8988T (cell line): ENCODE results near the gene COPS2.

Experiments
- DNase-seq: peaks from one replicate; pipeline ENCODE4 v3.0.0; 2011

Gene COPS2

DNA sequence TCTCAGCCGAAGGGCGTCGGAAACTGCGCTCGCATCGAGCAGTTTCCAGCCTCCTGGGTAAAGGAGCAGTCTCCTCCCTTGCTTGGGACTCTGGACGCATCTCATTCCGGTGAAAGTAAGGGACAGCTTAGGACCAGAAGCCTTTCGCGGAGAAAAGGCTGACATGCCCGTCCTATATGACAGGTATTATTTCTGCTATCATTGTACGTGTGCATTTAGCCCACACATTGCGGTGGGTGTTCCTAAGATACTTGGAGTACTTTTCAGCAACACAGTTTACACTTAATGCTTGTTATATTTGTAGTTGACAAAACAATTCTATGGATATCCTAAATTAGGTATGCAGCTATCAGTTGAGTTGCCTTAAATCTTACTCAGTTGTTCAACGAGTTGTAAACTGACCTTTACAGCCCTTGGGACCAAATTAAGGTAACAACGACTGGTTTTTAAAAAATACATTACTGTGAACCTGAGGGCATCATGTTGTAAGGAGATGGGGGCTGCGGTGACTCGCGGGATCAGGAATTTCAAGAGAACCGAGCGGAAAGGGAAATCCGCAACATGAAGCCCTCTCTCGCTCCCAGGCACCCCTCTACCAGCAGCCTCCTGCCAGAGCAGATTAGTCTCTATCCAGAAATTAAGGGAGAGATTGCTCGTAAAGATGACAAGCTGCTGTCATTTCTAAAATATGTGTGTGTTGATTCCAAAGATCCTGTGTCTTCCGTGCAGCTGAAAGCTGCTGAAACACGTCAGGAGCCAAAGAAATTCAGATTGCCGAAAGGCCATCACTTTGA lies 632 bp upstream of the COPS2 start:
- no peak for DNase-seq

DNA sequence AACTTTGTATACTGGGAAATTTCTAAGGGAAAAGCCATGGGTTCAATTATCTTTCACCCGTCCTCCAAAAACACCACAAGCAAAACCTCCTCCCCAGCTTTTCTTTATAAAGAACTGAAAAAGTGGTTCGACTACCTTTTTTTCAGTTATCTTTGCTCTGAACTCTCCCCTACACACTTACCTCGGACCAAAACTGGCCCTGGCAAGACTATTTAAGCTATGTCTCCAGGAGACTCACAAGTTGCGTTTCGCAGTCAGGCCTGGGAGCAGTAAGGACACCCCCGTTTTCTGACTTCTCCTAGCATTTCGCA lies 645 bp downstream of the COPS2 start:
- DNase-seq, result no peak

DNA sequence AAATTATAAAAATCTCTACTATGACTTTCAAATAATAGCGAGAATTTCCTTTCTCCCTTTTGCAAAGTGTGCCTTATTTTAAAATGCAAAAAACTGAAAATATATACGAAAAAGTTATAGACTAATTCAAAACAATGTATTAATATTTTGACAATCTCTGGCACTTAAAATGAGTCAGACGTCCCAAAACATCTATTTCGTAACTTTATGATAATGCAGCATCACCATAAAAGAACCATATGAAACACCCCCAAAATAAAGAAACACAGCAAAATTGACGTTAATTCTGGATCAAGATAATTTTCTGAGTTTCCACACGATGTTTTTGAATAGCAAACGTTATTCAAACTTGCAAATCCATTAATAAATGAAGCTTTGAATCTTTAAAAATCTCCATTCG lies 1.0 kb downstream of the COPS2 start:
- DNase-seq, result no peak

DNA sequence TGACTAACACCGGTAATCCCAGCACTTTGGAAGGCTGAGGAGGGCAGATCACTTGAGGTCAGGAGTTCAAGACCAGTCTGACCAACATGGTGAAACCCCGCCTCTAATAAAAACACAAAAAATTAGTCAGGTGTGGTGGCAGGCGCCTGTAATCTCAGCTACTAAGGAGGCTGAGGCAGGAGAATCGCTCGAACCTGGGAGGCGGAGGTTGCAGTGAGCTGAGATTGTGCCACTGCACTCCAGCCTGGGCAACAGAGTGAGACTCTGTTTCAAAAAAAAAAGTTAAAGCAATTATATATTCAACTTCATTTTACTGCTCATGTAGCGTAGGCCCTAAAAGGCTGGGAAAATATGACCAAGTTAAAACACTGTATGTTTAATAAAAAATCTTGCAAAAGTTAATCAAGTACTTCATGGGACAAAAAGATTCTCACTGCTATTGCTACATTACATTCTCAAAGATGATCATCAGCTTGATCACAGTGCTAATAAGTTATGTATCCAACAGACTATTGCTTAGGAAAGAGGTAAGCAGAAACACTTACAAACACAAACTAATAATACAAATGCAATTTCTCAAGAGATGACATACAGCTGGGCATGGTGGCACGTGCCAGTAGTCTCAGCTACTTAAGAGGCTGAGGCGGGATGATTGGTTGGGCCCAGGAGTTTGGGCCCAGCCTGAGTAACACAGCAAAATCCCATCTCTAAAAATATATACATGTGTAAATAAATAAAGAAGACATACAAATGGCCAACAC lies 2.7 kb downstream of the COPS2 start:
- no peak for DNase-seq

DNA sequence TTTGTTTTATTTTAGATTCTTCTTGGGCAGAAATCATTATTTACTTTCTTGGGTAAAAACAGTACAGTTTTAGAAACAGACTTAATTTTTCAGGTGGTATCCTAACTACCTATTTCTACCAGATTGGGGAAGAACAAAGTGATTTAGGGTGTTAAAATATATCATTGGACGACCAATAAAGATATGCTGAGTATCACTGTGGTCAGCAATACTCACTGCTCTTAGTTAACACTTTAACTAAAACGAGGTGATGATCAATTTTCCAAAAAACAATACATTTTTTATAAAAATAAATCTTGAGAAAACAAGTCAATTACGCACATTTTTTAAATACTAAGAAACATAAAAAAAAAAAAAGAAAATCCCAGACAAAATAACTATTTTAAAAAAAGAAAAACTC lies 3.6 kb downstream of the COPS2 start:
- no peak for DNase-seq

DNA sequence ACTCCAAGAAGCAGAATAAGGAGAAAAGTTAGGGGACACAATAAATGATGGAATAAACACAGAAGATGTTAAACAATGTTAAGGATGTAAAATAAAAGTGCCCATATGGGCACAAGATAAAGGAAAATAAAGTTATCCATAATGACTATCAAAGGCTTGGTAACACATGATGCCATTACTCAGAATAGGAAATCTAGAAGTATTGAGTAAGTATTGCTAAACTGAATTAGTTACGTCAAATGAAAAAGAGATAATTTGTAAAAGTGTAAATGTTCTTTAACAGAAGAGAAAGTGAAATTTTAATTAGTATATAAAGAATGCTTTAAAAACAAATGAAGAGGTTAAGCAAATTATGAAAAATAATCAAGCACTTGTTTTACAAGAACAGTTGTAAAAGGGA lies 6.7 kb downstream of the COPS2 start:
- no peak for DNase-seq

DNA sequence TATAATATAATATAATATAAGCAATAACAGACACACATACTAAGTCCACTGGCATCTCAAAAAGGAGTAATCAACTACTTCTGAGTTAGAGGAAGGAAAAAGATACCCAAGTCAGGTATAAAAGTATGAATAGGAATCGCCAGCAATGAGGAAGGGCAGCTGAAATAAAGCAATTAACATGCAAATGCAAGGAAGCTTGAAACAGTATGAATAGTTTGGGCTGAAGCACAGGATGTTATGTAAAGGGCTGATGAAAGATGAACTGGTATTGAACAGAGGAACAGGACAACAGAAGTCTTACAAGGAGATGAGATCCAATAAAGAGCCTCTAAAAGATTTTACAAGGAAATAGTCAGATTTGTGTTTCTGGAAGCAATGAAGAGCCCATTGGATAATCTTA lies 7.1 kb downstream of the COPS2 start:
- no peak for DNase-seq

DNA sequence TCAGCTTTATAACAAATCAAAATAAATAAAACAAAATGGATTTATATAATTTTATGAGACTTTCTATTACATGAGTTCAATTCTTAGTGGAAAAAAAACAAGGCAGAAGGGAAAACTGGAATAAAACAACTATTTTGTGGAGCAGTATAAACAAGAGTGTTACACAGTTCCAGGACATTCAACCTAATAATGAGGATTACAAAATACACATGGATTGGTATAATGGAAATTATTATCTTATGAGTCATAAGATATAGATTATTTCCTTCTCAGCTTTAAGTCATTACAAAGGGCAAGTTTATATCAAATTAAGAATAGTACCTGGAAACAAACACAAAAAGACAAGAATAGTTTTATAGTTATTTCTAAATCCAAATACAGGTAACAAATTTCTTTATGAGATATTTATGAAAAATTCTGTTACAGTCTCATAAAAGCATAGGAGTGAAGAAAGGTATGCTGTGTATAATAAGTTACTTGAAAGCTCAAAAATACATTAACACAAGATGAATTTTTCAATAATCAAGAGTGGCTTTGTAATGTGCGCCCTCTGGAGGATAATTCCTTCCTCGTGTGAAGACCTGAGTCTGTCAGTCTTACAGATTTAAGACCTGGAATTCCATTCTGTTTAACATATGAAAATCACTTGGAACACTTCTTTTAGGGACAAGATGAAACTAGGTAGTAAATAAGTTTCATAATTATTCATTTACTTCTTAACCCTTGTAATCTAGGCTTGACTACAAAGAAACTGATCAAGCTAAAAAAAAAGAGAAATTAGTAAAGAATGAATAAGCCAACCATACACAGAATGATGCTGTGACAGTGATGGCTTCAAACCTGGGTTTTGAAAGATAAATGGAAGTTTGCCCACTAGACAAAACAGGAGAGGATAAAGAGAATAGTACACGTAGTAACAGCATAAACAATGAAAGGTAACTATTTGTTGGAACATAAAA lies 9.5 kb downstream of the COPS2 start:
- DNase-seq, result no peak

DNA sequence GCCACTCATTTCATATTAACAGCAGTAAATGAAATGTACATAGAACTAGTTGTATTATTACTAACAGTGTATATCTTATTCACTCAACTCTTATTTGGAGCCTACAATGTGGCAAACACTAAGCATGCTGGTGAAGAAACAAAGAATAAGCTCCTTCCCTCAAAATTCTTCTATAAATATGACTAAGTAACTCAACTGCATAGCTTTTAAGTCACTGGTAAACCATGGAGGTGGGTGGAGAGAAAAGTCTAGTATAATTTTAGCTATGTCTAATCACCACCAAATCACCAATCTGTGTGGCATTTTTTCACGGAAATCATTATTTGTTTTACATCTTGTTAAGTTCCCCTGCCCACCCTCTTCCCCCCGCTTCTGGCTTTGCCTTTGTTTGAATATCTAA lies 17.5 kb downstream of the COPS2 start:
- DNase-seq, result no peak

DNA sequence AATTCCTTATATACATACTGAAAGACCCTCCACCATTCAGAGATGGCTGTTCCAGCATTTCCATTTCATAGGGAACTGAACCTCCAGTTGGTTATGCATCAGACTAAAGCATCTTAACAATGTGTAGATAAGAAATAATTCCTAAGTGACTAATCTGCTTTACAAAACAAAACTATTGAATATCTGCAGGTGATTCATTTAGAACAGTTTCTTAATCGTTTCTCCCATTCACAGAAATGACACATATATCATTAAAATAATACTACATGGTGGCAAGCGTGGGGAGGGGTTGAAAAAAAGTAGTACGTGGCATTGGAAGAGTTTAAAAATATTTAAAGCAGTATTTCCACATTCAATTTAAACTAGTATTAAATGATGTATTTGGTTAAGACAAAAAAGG lies 19.5 kb downstream of the COPS2 start:
- no peak for DNase-seq

DNA sequence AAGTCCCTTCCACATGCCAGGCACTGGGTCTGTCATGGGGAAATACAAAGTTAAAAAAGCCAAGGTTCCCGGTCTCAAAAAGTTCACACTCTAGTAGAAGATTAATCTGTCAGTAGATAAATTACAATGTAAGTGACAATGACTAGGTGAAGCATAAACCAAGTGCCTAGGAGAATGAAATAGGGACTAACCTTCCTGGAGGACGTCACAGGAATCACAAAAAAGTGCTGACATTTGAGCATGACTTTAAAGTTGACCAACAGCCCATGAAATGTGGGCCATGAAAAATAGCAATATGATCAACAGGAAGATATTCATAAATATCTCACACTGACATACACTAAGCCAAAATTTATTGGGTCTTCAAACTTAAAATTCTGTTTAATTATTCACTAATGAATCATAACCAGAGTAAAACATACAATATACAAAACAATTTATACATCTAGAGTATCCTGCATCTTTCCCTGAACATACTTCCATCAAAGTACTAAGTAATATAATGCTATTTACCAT lies 20.0 kb downstream of the COPS2 start:
- DNase-seq, result no peak

DNA sequence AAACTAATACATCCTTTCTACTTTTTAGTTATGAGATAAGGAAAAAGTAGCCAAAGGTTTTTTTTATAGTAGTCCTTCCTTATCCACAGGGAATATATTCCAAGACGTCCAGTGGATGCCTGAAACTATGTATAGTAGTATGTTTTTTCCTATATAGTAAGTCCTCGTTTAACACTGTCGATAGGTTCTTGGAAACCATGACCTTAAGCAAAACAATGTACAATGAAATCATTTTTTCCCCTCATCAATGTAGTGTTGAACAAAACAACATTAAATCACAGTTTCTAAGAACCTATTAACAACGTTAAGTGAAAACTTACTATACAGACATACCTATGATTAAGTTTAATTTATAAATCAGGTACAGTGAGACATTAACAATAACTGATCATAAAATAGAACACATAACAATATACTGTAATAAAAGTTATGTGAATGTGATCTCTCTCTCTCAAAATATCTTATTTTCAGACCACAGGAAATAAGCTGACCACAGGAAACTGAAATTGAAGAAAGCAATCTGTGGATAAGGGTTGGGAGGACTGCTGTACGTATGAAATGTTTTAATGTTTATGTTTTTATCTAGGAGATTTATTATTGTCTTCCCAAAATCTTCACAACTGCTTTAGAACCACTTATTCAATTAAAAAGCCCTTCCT lies 20.6 kb downstream of the COPS2 start:
- DNase-seq, result no peak

DNA sequence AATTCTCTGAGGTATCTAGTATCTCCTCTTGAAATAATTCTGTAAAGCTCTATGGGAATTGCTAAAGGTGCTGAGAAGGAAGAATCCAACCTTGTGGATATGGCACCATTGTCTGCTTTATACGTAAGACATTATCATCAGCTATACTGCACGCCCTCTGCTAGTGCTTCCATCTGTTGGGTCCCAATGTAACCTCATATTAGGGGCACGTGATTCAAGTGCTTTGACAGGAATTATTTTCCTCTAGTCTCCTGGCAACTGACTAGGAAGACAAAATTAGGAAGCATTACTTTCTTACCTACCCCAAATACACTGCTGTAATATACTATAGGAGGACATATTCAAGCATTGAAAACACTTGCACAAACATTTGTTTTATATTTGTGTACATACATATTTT lies 24.0 kb downstream of the COPS2 start:
- no peak for DNase-seq

DNA sequence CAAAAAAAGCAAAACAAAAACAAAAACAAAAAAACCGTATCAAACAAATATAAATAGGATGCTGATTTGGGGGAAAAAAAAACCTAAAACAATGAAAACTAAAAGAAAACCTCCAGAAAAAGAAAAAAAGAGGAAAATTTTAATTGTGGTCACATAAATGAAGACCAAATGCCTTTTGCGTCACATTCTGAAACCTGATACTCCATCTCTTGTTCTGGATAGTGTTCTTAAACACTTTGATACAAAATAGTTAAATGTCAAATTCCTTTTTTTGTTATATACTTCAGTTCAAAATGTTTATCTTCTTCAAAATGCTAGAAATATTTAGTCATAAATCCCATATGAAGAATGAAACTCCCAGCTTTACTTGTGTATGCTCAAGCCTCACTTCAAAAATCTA lies 31.0 kb downstream of the COPS2 start:
- no peak for DNase-seq

DNA sequence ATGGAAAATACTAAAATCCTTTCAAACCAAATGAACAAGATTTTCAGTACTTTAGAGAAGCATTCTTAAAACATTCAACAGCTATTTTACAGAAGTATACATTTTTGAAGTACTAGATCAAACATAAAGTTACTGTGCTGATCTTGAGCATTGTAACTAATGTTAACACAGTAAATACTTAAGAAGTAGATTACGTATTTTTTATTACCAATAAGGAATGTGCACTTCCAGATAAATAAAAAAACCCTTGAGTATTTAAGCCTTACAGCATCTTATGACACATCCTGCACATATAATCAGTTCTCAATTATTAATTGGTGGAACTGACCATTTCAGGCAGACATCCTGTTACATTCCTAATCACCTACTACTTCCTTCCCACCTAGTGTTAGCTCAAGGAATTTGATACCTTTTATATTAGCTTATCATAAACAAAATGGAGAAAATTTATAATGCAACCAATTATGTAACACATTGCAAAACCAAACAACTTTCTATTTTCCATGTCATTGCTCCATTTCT lies 32.8 kb downstream of the COPS2 start:
- no peak for DNase-seq

DNA sequence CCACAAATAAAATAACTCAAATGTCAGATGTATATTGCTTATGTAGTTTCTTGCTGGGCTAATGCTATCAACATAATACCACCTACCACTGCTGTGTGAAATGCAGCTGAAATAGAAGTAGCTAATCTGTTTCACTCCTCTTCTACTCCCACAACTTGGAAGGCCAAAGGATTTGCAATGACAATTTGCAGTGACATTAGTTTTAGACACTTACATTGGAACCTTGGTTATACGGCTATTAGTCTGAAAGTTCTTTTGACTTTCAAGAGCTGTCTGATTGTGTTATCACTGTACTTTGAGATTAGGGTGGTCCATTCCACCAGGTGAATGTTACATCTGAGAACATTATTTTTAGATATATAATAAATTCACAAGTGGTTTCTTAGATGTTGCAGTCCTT lies 33.5 kb downstream of the COPS2 start:
- no peak for DNase-seq

DNA sequence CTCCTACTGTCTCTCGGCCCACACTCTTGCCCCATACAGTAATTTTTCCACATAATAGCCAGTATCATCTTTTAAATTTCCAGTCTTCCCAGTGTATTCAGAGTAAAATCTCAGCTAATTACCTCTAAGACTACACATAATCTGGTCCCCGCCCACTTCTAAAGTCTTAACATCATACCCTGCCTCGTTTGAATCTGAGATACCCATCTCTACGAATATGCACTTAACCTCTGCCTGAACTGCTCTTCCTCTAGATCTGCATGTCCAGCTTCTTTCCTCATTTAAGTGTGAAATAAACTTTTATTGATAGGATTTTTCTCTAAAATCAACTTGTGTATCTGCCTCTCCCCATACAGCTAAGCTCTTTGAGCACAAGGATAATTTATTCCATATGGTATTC lies 34.6 kb downstream of the COPS2 start:
- no peak for DNase-seq

DNA sequence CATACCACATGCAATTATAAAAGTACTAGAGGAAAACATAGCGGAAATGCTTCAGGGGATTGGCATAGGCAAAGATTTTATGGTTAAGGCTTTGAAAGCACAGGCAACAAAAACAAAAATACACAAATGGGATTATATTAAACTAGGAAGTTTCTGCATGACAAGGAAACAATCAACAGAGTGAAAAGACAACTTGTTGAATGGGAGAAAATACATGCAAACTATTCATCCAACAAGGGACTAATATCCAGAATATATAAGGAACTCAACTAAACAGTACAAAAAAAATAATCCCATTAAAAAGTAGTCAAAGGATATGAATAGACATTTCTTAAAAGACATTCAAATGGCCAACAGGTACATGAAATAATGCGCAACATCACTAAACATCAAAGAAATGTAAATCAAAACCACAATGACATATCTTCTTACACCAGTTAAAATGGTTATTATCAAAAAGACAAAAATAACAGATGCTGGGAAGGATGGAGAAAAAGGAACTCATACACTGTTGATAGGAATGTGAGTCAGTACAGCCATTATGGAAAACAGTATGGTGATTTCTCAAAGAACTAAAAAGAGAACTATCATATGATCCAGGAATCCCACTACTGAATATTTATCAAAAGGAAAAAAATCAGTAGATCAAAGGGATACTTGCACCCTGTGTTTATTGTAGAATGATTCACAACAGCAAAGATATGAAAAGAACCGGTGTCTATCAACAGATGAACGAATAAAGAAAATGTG lies 39.1 kb downstream of the COPS2 start:
- no peak for DNase-seq

DNA sequence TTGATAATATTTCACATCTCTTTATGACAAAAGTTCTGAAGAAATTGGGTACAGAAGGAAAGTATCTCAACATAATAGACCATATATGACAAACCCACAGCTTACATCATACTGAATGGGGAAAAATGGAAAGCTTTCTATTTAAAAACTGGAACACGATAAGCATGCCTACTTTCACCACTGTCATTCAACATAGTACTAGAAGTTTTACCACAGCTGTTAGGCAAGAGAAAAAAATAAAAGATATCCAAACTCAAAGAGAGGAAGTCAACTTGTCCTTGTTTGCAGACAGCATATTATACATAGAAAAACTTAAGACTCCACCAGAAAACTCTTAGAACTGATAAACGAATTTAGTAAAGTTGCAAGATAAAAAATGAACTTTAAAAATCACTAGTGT lies 40.3 kb downstream of the COPS2 start:
- DNase-seq, result no peak

DNA sequence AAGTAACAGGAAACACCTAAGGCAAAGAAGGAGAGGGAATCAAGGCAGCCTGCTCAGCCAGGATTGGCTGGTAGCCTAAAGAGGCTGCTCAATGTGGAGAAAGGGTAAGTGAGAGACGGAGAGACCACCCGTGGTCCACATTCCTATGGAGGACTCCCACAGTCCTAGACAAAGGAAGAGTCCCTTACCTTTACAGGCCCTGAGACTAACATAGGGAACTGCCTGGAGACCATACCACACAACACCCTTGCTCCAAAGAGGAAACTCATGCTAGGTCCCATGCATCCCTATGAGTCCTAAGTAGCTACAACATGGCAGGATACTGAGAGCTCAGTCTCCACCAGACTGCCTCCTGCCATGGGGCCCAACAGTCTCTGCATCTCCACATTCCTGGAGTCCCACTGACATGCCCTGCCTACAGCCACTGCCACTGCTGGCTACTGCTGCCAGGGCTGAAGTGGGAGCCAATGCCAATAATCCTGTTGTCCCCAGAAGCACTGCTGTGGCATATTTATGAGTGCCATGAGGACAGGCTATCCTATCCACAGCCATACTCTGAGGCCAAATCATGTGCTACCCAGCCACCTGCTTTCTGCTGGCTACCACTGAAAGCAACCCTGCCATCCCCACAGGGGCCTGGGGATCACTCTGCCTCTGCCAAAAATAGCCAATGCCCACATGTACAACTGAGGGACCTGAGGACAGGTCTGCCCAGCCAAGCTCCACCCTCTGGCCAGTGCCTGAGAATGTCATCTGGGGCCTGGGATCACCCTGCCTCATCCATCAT lies 45.0 kb downstream of the COPS2 start:
- no peak for DNase-seq

DNA sequence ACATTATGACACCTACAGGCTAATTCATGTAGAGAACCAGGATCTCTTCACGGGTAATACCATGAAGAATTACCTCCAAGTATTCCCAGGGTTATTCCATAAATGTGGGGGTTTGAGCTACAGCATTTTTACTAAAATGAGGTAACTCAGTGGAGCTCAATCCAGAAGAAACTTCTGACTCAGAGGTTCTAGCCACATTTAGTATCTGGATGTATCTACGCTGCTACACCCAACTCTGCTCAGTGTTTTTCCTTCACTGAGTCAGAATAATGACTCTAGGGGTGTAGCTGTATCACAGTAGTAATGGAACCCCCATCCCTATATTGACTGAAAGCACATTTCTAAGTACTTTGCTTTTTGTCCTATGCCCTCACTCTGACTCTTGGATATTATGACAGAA lies 52.4 kb downstream of the COPS2 start:
- DNase-seq, result no peak
